GM23248 (cell line): ENCODE data around the gene TDRD6.

Experiments used
- EZH2 ChIP-seq: fragments of 200-600 bp; sonication (generic); IDR thresholded peaks from 2 replicates; pipeline ENCODE4 v1.6.1; 2018; ENCODE audit warnings: antibody characterized with exemption, mild to moderate bottlenecking; ENCODE audit not compliant: insufficient read depth, poor library complexity, severe bottlenecking
- EZH2phosphoT487 ChIP-seq: fragments of 200-600 bp; sonication (generic); IDR thresholded peaks from 2 replicates; pipeline ENCODE4 v1.6.1; 2018; ENCODE audit warnings: antibody characterized with exemption, moderate library complexity, mild to moderate bottlenecking, low read depth; ENCODE audit not compliant: insufficient read depth

GRCh38 chr6:46741910-46742309 is 54.2 kb downstream of the TDRD6 start:
- TF ChIP-seq EZH2phosphoT487 = no peak
- no peak for TF ChIP-seq EZH2
